NCI-H1417 treated with DMSO at 0.1 percent for 48 hours (cell line): ENCODE data around the gene MRPL11.

Experiments used
- DNase-seq: peaks from one replicate; lab custom pipeline; 2025; lab: John Stamatoyannopoulos, UW

MRPL11 gene

DNA sequence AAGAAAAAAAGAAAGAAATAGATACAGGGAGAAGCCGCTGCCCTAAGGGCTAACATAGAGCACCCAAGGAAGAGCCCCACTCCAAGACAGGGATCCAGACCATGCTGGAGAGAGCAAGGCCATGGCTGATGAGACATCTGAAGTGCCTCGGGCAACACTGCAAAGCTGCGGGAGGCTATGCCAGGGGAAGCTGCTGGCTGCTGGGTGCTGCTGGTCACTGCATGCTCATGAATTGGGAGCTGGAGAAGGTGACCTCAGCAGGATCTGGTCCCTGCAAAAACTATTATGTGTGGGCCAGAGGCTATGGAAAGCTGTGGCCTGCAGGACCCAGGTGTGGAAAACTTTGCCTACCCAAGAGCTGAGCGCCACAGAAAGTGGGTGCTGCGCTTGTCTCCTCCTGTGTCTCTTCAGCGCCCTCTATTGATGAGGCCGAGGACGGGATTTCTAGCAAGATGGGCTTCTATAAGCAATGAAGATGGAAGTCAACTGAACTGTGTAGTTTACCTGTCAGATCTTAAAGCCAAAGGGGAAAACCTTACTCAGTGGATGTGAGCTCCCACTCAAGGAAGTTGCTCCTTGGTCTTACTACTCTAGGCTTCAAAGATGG, 49.8 kb downstream of the MRPL11 start:
- DNase-seq = peak; percentile 39

DNA sequence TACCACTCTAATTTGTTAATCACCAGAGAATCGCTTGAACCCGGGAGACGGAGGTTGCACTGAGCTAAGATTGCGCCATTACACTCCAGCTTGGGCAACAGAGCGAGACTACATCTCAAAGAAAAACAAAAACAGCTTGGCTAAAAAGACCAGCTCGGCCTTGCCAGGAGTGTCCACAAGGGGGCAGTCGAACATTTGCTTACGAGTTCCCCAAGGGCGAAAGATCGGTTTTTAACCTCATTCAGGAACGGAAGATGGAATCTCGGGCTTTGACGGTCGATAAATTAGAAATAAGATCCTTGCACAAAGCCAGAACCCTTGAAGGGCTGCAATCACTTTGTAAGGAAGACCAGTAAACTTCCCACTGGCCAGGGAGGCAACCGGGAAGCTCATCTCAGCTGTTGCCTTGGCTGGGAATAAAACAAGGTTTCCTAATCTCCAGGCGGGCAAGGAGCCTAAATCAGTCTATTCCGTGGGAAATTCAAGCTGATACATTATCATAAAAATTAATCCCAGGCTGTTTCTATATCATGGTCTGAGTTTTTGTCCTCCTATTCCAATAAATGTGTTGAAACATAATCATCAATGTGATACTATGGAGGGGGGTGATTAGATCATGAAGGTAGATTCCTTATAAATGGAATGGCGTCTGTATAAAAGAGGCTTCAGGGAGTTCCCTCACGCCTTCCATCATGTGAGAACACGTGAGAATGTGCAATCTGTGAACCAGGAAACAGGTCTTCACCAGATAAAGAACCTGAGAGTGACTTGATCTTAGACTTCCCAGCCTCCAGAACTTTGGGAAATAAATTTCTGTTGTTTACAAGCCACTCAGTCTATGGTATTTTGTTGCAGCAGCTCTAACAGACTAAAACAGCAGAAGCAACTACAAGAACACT, 52.2 kb downstream of the MRPL11 start:
- DNase-seq = peak; percentile 62
